HG02588 (cell line): ENCODE results near the gene RALGPS1.

Experiments used
- ATAC-seq: cut with Tn5 transposase; IDR thresholded peaks from one replicate; pipeline ENCODE4 v1.9.1; 2021; ENCODE audit warnings: mild to moderate bottlenecking, moderate library complexity; ENCODE audit not compliant: unreplicated experiment

The RALGPS1 gene

DNA sequence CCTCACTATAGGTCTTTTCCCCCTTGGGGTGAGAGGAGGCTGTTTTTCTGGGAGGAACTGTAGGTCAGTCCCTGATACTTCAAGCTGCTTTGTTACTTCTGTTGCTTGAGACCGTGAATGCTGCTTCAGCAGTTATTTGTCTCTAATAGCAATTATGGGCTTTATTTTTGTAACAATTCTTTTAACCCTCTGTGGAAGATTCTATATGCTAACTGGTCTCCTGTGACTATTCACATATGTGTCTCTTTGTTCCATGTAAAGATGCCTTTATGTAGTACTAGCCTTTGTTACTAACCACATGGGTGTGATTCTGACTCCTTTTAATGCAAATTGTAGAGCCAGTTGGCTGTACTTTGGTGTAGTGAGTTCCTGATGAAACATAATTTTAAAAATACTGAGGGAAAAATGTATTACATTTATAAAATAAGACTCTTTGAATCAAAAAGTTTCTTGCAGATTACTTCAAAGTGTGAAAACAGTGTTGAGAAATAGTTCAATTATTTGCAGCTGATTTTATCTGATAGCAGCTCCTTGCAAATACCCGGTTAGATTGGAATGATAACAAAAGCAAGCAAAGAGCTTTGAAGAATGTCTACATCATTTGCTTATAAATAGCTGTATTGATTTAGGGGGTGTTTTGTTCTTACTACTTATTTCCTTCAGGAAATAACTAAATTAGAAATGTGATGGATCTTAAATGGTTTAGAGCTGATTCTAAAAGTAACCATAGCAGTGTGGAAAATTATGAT lies 161.2 kb downstream of the RALGPS1 start:
- ATAC-seq: no peak

DNA sequence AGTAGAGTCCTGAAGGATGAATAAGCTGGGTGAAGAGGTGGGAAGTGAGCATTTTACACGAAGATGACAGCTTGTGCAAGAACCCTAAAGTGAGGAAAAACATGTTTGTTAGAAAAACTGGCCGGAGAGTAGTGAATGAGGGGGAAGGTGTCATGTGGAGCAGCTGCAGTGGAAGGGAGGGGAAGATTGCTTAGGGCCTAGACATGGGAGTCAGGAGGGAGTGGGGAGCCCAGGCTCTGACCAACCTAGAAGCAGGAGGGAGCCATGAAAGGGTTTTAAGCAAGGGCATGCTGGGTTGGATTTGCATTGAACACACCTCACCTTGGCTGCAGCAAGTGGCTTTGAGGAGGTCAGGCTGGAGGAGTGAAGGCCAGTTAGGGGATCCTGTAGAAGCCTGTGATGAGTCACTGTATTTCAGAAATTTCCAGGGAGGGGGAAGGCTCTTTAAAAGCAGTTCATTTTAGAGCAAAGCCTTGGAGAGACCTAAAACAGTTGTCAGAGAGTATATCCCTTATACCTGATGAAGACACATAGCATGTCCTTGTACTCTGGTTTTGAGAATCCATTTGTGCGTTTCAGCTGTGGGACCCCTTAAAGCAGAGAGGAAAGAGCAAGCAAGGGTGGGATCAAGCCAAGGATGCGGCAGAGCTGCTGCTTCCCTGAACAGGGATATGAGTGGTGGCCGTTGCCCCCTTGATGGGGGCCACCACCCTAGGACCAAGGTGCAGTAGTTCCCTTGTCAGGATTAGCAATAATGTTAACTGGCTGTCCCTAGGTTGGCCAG lies 162.5 kb downstream of the RALGPS1 start:
- no peak for ATAC-seq

DNA sequence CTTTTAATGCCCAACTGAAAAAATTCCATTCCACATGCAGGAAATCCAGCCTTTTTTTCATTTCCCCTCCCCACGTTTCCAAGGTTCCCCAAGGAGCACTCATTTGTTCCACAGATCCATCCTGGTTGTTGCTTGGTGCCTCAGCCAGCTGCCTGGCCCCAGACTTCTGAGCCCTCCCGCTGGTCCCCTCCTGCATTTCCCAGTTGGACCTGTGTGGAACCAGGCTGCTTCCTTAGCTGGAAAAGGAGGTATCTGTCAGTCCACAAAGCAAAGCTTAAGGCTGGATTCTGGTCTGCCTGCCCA lies 163.0 kb downstream of the RALGPS1 start:
- no peak for ATAC-seq

DNA sequence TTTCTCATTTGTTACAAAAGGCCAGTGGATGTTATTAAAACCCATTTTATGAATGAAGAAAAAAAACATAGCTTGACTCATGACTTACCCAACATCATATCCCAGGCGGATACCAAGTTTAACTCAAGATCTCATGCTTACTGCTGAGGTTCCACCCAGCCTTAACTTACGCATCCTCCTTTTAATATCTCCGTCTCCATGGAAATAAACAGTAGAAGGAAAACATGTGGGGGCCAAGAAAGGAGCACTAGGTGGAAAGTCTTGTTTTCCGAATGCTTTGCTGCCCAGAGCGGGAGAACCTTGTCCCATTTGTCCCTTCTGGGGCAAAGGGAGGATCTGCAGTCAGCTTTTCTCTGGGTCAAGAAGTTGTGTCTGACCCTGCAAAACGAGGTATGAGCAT lies 163.8 kb downstream of the RALGPS1 start:
- ATAC-seq: no peak

DNA sequence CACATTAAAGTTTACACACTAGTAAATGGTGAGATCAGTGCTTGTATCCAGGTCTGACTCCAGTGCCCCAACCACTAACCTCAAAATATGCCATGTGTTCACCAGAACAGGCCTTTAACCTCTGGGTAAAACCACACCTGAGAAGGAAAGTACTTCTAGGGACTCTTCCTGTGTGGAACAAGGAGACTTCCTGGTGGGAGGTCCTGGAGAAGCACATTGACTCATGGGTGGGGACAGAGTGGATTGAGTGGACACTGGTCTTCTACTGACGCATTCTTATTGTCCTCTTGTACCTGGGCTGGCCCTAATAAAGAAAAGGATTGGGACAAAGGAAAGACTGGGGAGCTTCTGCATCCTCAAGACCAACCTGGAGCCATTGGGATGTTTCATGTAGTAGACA lies 164.4 kb downstream of the RALGPS1 start:
- no peak for ATAC-seq

DNA sequence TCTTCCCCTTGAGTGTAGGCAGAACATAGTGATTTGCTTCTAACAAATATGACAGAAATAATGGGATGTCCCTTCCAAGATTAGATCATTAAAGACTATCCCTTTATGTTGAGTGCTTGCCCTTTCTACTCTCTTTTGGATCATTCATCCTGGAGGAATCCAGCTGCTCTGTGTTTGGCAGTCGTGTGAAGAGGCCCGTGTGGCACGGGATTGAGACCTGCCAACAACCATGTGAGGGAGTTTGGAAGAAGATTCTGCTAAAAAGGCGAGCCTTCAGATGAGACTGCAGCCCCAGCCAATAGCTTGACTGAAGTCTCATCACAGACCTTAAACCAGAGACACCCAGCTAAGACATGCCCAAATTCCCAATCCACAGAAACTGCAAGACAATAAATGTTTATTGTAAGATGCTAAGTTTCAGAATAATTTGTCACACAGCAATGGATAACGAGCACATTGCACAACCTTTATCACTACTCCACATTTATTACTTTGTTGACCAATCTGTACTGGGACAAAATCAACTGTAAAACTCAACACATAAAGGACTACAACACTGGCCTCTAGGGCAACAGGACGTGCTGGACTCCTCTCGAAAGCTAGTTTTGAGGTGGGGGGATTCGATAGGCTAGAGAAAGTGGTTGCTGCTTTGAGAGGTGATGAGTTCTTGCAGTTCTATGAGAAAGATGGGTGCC lies 165.0 kb downstream of the RALGPS1 start:
- ATAC-seq: no peak

DNA sequence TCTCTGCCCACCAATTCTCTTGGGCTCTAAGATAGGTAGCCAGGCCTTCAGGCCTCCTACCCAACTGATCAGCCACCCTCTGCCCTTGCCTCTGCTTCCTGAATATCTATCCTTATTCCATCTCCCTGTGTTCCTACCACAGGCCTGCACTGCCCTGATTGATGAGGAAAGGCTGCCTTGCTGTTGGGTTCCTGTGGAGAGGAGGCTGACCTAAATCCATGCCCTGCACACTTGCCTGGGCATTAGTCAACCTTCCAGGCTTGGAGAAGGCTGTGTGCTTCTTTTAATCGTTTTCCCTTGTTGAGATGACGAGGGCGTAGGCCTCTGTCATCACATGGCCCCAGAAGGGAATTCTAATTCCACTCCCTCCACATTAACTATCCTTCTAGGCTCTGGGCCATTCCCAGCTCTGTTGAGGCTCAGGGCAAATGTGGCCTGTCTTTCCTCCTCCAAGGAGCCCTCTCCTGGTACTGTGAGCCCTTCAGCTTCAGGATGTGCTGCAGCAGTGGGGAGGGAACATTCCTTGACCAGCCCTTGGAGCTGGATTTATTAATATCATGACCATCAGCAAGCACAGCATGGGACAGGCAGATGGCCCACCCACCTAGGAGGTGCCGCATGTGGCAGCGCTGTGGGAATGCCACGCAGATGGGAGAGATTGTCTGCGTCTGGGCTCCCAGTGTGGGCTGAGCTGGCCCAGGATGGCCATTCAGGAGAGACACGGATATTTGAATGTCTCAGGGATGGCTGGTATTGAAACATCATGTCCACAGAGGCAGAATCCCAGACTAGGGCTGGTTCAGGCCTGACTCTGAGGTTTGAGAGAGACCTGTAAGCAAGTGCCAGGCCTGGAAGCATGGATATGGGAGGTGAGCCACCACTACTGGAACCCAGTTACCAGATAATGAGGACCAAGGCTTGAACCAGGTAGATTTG lies 166.9 kb downstream of the RALGPS1 start:
- ATAC-seq: no peak

DNA sequence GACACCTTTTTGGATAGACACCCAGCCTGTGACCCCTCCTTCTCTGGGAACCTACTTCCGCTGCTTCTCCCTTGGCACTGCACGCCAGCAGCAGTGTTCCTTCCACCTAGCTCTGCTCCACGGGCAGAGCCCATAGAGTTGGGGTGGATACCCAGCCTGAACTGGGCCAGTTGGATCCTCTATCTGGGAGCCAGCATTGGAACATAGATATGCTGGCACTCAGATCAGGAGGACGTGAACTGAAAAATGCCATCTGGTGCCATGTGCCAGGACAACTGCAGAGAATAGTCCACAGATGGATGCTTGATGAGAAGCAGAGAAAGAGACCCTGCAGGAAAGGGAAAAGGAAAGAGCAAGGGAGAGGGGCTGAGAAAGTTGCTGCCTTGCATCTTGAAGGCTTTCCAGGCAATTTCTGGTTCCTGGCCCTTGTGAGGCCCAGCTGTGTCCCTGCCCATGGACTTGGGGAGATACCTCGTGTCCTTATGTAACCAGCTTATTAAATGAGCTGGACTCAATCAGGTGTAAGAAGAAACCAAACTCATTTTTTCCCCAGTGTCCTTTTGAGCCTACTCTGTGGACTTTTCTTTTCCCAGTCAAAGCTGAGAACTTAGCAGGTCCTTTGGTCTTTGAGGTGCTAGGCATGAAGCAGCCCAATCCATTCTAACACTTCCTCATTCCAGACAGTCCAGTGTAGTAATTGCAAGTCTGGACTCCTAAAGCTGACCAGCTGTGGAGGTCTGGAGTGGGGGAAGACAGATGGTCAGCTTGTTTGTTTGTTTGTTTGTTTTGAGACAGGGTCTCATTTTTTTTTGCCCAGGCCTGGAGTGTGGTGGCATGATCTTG lies 168.8 kb downstream of the RALGPS1 start:
- no peak for ATAC-seq

DNA sequence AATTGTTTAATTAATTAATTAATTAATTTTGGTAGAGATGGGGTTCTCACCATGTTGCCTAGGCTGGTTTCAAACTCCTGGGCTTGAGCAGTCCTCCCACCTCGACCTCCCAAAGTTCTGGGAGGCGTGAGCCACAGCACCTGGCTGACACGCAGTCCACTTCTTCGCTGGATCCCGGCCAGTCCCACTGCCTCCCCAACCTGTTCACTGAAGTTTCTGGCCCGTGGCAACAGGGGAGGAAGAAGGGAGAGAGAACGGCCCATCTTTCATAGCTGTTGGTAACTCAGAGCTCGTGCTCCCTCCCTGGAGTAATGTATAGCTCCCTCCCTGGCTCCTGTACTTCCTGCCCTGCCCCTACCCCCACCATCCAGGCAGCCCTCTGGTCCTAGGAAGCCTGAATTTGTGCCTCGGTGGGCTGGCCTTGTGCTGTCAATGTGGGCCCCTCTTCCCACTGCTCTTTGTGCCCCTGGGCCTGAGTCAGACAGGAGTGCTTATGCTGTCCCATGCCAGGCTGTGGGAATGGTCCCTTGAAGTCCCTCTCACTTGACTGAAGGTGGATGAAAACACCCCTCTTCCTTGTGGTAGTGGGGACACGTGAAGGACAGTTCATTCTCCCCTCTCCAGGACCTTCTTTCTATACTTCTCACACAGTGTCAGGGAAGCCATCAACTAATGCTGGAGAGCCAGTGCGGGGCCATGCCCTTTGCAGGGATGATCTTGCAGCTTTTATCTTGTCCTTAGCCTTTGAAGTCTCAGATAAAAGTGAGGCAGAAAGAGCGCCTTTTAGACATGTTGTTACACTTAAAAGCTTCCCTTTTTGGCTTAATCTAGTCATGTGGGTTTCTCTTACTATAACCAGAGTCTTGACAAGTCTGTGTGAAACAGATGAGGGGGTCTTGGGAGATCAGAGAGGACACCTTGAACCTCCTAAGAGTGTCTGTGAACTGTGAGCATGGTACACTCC lies 169.8 kb downstream of the RALGPS1 start:
- ATAC-seq: no peak

DNA sequence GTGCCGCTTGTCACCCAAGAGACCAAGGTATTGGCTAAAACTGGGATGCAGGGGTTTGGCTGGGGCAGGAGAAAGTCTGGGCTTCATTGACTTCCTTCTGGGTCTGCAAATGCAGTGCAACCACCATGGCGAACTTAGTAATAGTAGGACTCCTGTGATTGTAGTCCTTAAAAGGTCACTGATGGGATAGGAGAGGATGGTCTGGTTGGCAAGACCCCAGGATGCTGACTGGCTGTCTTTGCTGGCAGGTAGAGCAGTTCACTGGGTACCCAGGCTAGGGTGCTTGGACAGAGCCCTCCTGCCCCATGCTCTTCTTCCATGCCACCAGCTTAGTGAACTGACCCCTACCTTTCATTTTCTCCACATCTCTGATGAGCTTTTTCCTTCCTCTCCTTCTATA lies 170.6 kb downstream of the RALGPS1 start:
- no peak for ATAC-seq

DNA sequence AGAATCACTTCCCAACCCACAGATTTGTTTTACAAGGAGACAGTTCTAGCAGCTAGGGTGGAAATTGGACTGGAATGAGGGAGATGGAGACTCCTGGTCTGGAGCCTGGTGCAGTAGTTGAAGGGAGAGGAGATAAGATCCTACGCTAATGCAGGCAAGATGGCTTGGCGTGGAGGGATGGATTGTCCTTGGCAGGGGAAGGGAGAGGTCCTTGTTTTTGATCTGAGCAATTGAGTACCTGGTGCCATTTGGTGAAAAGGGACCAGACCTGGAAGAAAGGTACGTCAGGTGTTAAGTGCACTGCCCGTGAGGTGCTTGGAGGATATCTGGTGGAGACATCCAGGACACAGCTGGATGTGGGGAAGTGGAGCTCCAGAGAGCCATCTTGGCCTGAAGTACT lies 172.2 kb downstream of the RALGPS1 start:
- no peak for ATAC-seq

DNA sequence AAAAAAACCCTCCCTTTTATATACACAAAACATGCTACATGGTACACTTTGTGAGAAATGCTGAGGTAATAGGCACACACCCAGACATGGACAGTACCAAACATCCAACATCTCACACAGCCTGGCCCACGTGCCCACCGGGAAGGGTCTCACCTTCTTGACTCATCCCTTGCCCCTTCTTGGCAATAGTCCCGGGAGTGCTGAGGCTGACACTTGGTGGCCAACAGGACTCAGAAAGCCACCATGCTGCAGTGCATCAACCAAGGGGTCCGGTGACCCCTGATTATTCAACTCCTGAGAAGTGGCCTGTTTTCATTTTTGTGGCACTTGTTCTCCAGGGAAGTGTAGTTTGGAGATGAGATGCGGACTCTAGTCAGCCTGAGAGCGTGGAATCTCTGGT lies 172.8 kb downstream of the RALGPS1 start:
- ATAC-seq: no peak

DNA sequence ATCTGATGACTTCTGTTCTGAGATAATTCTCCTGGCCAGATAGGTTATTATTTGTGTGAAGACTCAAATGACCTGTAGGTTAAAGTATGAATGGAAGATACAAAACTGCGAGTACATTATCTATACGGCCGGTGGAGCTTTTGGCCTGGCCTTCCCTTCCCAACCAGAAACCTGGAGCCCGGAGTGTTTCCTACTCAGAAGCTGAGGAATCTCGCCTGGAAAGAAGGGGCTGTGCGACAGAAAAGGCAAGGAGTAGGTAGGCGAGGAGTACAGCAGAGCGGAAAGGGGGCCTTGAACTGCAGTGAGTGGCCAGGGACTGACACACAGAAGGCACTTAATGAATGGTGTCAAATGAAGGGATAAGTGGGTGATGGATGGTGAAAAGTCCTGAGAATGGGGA lies 173.3 kb downstream of the RALGPS1 start:
- no peak for ATAC-seq

DNA sequence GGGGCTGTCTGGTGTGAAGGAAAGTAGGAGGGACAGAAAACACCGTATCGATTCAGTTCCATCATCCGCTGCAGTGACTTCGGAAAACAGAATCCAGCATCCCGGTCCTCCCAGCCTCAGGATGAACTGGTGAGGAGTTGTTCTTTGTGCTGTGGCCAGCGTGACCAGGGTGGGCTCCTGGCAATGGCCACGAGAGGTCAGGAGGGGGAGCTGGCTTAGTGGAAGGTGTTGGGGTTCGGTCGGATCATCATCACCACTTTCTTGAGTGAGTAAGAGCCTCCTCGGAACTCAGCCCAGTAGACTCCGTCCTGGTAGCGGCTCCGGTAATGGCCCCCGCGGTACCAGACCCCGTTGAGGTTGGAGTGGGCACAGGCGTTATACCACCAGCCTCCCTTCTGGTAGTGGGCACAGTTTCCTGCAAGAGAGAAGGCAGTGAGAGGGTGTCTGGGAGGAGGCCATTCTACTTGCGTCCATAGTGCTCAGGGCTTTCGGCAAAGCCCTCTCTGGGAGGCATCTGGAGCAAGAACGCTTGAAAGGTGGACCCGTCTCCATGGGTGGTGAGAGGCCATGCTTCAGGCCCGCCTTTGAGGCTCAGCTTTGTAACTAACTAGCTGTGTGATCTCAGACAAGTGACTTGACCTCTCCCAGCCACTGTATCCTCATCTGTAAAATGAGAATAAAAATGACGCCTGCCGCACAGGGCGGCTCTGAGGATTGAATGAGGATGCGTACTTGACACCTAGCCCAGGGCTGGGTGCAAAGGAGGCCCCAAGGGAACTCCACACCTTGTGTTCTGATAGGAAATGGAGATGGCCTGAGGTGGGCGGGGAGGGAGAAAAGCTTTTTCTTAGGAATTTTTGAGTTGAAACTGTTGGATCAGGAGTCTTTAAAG lies 174.4 kb downstream of the RALGPS1 start:
- no peak for ATAC-seq

DNA sequence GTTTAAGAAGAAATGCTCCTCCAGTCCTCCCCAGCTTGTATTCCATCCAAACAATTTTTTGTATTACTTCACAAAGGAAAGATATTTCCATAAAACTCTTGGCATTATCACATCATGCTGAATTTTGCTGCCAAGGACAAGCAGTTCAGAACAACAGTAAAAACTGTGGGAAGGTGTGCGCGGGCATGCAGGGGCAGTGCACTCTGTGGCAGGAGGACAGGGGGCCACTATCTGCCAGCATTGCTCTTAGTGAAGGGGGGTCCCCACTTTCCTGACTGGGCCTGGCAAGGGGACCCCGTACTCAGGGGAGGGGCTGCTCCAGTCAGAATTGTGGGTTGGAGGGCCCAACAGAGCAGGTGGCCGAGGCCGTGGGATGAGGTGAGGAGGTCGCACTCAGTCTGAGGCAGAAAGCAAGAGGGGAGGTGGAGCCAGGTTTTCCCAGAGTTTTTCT lies 175.1 kb downstream of the RALGPS1 start:
- no peak for ATAC-seq

DNA sequence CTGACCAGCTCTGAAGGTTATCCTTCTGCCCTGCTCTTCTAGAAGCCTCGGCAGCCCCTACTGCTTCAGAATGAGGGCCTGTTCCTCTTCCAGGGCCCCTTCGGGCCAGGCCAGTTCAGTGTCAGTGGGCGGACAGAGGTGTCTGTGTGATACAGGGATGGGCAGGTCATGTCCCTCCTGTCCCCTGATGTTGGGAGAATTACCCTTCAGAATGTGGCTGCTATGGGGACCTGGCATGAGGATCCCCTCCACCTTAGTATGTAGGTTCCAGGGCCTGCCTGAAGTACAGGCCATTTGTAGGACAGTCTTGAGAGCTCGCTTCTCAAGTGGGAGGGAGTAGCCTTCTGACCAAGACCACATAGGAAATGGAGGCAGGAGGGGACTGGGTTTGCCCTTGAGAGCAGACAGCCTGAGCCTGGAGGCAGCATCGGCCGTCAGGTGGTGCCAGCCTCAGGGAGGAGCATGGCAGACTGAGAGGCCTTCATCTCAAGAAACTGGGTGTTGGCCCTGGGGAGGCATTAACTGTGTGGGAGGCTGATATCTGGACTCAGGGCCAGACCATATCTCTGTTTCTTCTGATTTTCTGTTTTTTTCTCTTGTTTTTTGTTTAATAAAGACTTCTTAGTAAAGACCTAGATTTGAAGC lies 175.9 kb downstream of the RALGPS1 start:
- no peak for ATAC-seq

DNA sequence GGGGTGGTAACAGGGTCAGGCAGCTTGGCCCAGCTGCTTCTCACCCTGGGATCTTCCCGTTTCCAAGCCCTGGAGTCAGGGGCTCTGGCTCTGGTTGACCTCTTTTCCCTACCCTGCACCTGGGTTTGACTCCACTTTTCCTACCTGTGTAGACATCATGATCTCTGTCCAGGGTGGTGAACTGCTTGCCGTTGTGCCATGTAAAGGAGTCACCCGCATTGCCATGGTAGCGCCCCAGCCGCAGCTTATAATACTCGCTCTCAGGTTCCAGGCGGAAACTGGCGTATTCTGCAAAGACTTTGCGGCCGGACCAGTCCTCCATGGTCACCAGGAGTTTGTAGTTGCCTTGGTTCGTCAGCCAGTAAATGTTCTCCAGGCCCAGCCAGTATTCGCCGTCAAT lies 176.9 kb downstream of the RALGPS1 start:
- no peak for ATAC-seq
